ENCODE results near the gene PTTG1.

The PTTG1 gene

DNA sequence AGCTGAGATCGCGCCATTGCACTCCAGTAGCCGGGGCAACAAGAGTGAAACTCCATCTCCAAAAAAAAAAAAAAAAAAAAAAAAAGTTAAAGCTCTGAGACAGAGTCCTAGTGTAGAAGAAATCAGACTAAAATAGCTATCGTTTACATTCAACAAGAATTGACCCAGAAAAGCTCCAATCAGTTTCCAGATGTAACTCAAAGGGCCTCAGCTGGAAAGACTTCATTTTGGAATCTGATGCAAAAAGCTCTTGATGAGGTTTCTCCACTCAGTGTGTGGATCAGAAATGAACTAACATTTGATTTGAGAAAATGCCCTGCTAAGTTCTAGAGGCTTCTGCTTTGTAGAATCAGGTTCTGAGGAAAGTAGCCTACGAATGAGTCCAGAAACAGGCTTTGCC, 44.0 kb upstream of the PTTG1 start:
- Histone ChIP-seq H2AFZ (ENCODE audit: low read length) (no peak overlapping the region), H3K4ac (ENCODE audit: low read length) (no peak overlapping the region), H3K23ac (ENCODE audit: low read depth, low read length, poor library complexity) (no peak overlapping the region), H2BK5ac (ENCODE audit: low read length) (no peak overlapping the region), H3K9me3 (replicated peaks in 1 of 2; ENCODE audit: control insufficient read depth in 2 of 2, insufficient read depth in 1 of 2, low read depth in 1 of 2, low read length in 2 of 2) (no peaks in the 10 kb centered on the region), H3K27ac (replicated peaks; ENCODE audit: low read length) (no peak overlapping the region), H3K79me1 (ENCODE audit: low read depth, low read length) (no peaks in the 10 kb centered on the region), H3K18ac (ENCODE audit: low read length) (no peak overlapping the region), H3K4me3 (ENCODE audit: low read length in 2 of 2) (no peak overlapping the region), H2BK120ac (ENCODE audit: low read depth, low read length) (no peak overlapping the region), H3K4me2 (ENCODE audit: insufficient read depth, low read length, poor library complexity, severe bottlenecking) (no peak overlapping the region), H2AK5ac (ENCODE audit: low read depth, low read length) (no peak overlapping the region), H2BK15ac (ENCODE audit: low read length) (no peak overlapping the region), H3K9ac (ENCODE audit: low read depth, low read length, poor library complexity) (no peak overlapping the region), H3K14ac (ENCODE audit: low read length) (no peak overlapping the region), H4K91ac (ENCODE audit: low read depth, low read length, poor library complexity) (no peak overlapping the region), H3K27me3 (ENCODE audit: control insufficient read depth in 3 of 3, insufficient read depth in 3 of 3, low read depth in 1 of 3, low read length in 3 of 3) (no peaks in the 10 kb centered on the region), H3K36me3 (replicated peaks in 1 of 2; ENCODE audit: control insufficient read depth in 2 of 2, insufficient read depth in 2 of 2, low read length in 2 of 2) (no peaks in the 10 kb centered on the region), H3K4me1 (ENCODE audit: control insufficient read depth in 2 of 2, insufficient read depth in 1 of 2, low read depth in 1 of 2, low read length in 2 of 2) (peaks cover 0 to 7% of the 10 kb centered on the region in 2 donors), H2BK12ac (ENCODE audit: low read length) (no peak overlapping the region), H4K8ac (ENCODE audit: low read depth, low read length) (no peak overlapping the region)
- no CpG with 5 or more reads among the region's 5 CpGs for WGBS, 2 donors (ENCODE audit: extremely low coverage in 2 of 2, insufficient read length in 2 of 2, insufficient replicate concordance in 1 of 2)
- DNase-seq (ENCODE audit: low spot score), result no peak

DNA sequence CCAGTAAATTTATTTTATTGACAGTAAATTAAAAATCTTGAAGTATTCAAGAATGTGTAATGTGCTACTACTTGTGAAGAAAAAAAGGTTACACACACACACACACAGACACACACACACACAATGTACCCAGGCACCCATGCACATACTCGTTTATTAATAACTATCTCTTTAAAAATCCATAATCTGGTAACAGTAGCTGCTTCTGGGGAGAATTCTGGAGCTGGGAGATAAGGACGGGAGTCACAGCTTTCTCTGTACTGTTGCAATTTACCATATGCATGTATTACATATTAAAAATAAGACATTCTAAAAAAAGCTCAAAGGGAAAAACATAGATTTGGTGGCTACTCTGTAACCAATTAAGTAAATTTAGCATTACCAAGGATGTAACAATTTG, 43.3 kb upstream of the PTTG1 start:
- Histone ChIP-seq H3K18ac (ENCODE audit: low read length) (no peak overlapping the region), H4K91ac (ENCODE audit: low read depth, low read length, poor library complexity) (no peak overlapping the region), H2BK120ac (ENCODE audit: low read depth, low read length) (no peak overlapping the region), H3K4me3 (ENCODE audit: low read length in 2 of 2) (no peak overlapping the region), H3K79me1 (ENCODE audit: low read depth, low read length) (no peaks in the 10 kb centered on the region), H3K27me3 (ENCODE audit: control insufficient read depth in 3 of 3, insufficient read depth in 3 of 3, low read depth in 1 of 3, low read length in 3 of 3) (no peaks in the 10 kb centered on the region), H2BK5ac (ENCODE audit: low read length) (no peak overlapping the region), H3K4ac (ENCODE audit: low read length) (no peak overlapping the region), H3K14ac (ENCODE audit: low read length) (no peak overlapping the region), H2AFZ (ENCODE audit: low read length) (no peak overlapping the region), H3K4me2 (ENCODE audit: insufficient read depth, low read length, poor library complexity, severe bottlenecking) (no peak overlapping the region), H2BK15ac (ENCODE audit: low read length) (no peak overlapping the region), H3K4me1 (ENCODE audit: control insufficient read depth in 2 of 2, insufficient read depth in 1 of 2, low read depth in 1 of 2, low read length in 2 of 2) (peaks cover 0 to 7% of the 10 kb centered on the region in 2 donors), H3K36me3 (replicated peaks in 1 of 2; ENCODE audit: control insufficient read depth in 2 of 2, insufficient read depth in 2 of 2, low read length in 2 of 2) (no peaks in the 10 kb centered on the region), H4K8ac (ENCODE audit: low read depth, low read length) (no peak overlapping the region), H2BK12ac (ENCODE audit: low read length) (no peak overlapping the region), H3K9me3 (replicated peaks in 1 of 2; ENCODE audit: control insufficient read depth in 2 of 2, insufficient read depth in 1 of 2, low read depth in 1 of 2, low read length in 2 of 2) (no peaks in the 10 kb centered on the region), H2AK5ac (ENCODE audit: low read depth, low read length) (no peak overlapping the region), H3K23ac (ENCODE audit: low read depth, low read length, poor library complexity) (no peak overlapping the region), H3K9ac (ENCODE audit: low read depth, low read length, poor library complexity) (no peak overlapping the region), H3K27ac (replicated peaks; ENCODE audit: low read length) (no peak overlapping the region)
- DNase-seq (ENCODE audit: low spot score), result no peak
- no CpG with 5 or more reads among the region's 2 CpGs for WGBS, 2 donors (ENCODE audit: extremely low coverage in 2 of 2, insufficient read length in 2 of 2, insufficient replicate concordance in 1 of 2)

DNA sequence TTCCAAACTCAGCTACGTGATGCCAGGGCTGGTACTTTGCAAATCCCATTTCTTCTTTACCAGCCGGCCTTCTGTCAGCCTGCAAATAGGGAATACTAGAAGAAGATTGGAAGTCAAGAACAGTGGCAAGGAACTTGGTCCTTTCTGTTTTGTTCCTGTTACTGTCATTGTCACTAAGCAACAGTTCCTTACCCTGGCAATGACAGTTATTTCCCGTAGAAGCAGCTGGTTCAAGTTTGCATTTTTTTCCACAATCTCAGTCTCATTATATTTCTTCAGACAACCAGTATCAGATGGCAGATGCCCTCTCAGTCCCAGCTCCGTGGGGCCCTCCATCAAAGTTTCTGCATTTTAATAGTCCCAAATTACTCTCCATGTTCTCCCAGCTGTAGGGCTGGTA, 42.1 kb upstream of the PTTG1 start:
- Histone ChIP-seq H3K23ac (ENCODE audit: low read depth, low read length, poor library complexity) (no peak overlapping the region), H2AK5ac (ENCODE audit: low read depth, low read length) (no peak overlapping the region), H3K18ac (ENCODE audit: low read length) (no peak overlapping the region), H3K4me2 (ENCODE audit: insufficient read depth, low read length, poor library complexity, severe bottlenecking) (no peak overlapping the region), H4K8ac (ENCODE audit: low read depth, low read length) (no peak overlapping the region), H2BK120ac (ENCODE audit: low read depth, low read length) (no peak overlapping the region), H3K79me1 (ENCODE audit: low read depth, low read length) (no peaks in the 10 kb centered on the region), H3K9ac (ENCODE audit: low read depth, low read length, poor library complexity) (no peak overlapping the region), H2BK12ac (ENCODE audit: low read length) (no peak overlapping the region), H2BK5ac (ENCODE audit: low read length) (no peak overlapping the region), H3K4me3 (ENCODE audit: low read length in 2 of 2) (no peak overlapping the region), H3K4me1 (ENCODE audit: control insufficient read depth in 2 of 2, insufficient read depth in 1 of 2, low read depth in 1 of 2, low read length in 2 of 2) (peaks cover 0 to 7% of the 10 kb centered on the region in 2 donors), H4K91ac (ENCODE audit: low read depth, low read length, poor library complexity) (no peak overlapping the region), H3K14ac (ENCODE audit: low read length) (no peak overlapping the region), H3K36me3 (replicated peaks in 1 of 2; ENCODE audit: control insufficient read depth in 2 of 2, insufficient read depth in 2 of 2, low read length in 2 of 2) (no peaks in the 10 kb centered on the region), H3K4ac (ENCODE audit: low read length) (no peak overlapping the region), H2BK15ac (ENCODE audit: low read length) (no peak overlapping the region), H3K27me3 (ENCODE audit: control insufficient read depth in 3 of 3, insufficient read depth in 3 of 3, low read depth in 1 of 3, low read length in 3 of 3) (no peaks in the 10 kb centered on the region), H3K27ac (replicated peaks; ENCODE audit: low read length) (no peak overlapping the region), H3K9me3 (replicated peaks in 1 of 2; ENCODE audit: control insufficient read depth in 2 of 2, insufficient read depth in 1 of 2, low read depth in 1 of 2, low read length in 2 of 2) (no peaks in the 10 kb centered on the region), H2AFZ (ENCODE audit: low read length) (no peak overlapping the region)
- DNase-seq (ENCODE audit: low spot score), result no peak
- no CpG with 5 or more reads among the region's 4 CpGs for WGBS, 2 donors (ENCODE audit: extremely low coverage in 2 of 2, insufficient read length in 2 of 2, insufficient replicate concordance in 1 of 2)

DNA sequence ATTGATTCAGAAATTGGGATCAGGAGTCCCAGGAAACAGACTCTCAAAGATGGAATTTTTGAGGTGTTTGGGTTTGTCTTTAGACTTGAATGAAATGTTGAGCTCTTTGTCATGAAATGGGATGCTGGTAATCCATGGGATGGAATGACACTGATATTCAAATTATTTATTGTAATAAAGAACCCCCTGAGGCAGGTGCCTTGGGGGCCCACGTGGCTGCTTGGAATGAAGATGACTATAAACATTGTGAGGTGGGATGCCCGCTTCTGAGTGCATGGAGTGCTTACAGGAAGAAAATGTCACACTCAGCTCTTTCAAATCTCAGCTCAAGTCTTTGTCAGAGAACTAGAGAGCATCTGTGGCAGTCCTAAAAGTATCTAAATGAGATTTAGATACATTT, 41.6 kb upstream of the PTTG1 start:
- Histone ChIP-seq H4K91ac (ENCODE audit: low read depth, low read length, poor library complexity) (no peak overlapping the region), H3K4me1 (ENCODE audit: control insufficient read depth in 2 of 2, insufficient read depth in 1 of 2, low read depth in 1 of 2, low read length in 2 of 2) (peaks cover 0 to 7% of the 10 kb centered on the region in 2 donors), H3K18ac (ENCODE audit: low read length) (no peak overlapping the region), H3K4me2 (ENCODE audit: insufficient read depth, low read length, poor library complexity, severe bottlenecking) (no peak overlapping the region), H3K9ac (ENCODE audit: low read depth, low read length, poor library complexity) (no peak overlapping the region), H3K14ac (ENCODE audit: low read length) (no peak overlapping the region), H2AFZ (ENCODE audit: low read length) (no peak overlapping the region), H2BK12ac (ENCODE audit: low read length) (no peak overlapping the region), H3K4me3 (ENCODE audit: low read length in 2 of 2) (no peak overlapping the region), H2BK15ac (ENCODE audit: low read length) (no peak overlapping the region), H2BK5ac (ENCODE audit: low read length) (no peak overlapping the region), H3K79me1 (ENCODE audit: low read depth, low read length) (no peaks in the 10 kb centered on the region), H4K8ac (ENCODE audit: low read depth, low read length) (no peak overlapping the region), H3K27ac (replicated peaks; ENCODE audit: low read length) (no peak overlapping the region), H2BK120ac (ENCODE audit: low read depth, low read length) (no peak overlapping the region), H3K4ac (ENCODE audit: low read length) (no peak overlapping the region), H3K9me3 (replicated peaks in 1 of 2; ENCODE audit: control insufficient read depth in 2 of 2, insufficient read depth in 1 of 2, low read depth in 1 of 2, low read length in 2 of 2) (no peaks in the 10 kb centered on the region), H3K23ac (ENCODE audit: low read depth, low read length, poor library complexity) (no peak overlapping the region), H2AK5ac (ENCODE audit: low read depth, low read length) (no peak overlapping the region), H3K36me3 (replicated peaks in 1 of 2; ENCODE audit: control insufficient read depth in 2 of 2, insufficient read depth in 2 of 2, low read length in 2 of 2) (no peaks in the 10 kb centered on the region), H3K27me3 (ENCODE audit: control insufficient read depth in 3 of 3, insufficient read depth in 3 of 3, low read depth in 1 of 3, low read length in 3 of 3) (no peaks in the 10 kb centered on the region)
- no peak for DNase-seq (ENCODE audit: low spot score)
- WGBS, 2 donors (ENCODE audit: extremely low coverage in 2 of 2, insufficient read length in 2 of 2, insufficient replicate concordance in 1 of 2), result no CpG with 5 or more reads among the region's 2 CpGs
